DND-41 (cell line): ENCODE measurements around the gene PELI2.

Experiments used
- ATAC-seq: fragments of 200-7000 bp; cut with Tn5 transposase; 3 replicates; pipeline ENCODE4 v1.9.1; 2021; ENCODE audit warnings: low read depth; ENCODE audit not compliant: insufficient read depth
- DNase-seq: peaks from one replicate; pipeline ENCODE4 v3.0.0-alpha.2; 2020
- H2AFZ ChIP-seq: 2 replicates; pipeline ENCODE4 v1.6.0; 2012; ENCODE audit warnings: low read depth, low read length
- H3K27ac ChIP-seq: 2 replicates; pipeline ENCODE4 v1.5.1; 2012; ENCODE audit warnings: low read length, inconsistent platforms
- H3K27me3 ChIP-seq: fragments of 200-600 bp; sonication (generic); 2 replicates; pipeline ENCODE4 v1.6.0; 2012; ENCODE audit warnings: low read length, mild to moderate bottlenecking, inconsistent platforms; ENCODE audit not compliant: insufficient read depth, poor library complexity
- H3K36me3 ChIP-seq: 2 replicates; pipeline ENCODE4 v1.5.1; 2012; ENCODE audit warnings: low read length, inconsistent platforms; ENCODE audit not compliant: insufficient read depth
- H3K4me1 ChIP-seq: 2 replicates; pipeline ENCODE4 v1.5.1; 2012; ENCODE audit warnings: mild to moderate bottlenecking, low read length; ENCODE audit not compliant: insufficient read depth
- H3K4me2 ChIP-seq: 2 replicates; pipeline ENCODE4 v1.6.0; 2012; ENCODE audit warnings: mild to moderate bottlenecking, moderate library complexity, low read length, inconsistent platforms; ENCODE audit not compliant: insufficient read depth
- H3K4me3 ChIP-seq, 2 experiments: fragments of 200-600 bp in 1 of 2; shearing (Covaris generic) in 1 of 2; 2 replicates each; pipeline ENCODE4 v1.5.1; 2012 to 2016; ENCODE audit warnings: inconsistent platforms in 2 of 2, low read length in 2 of 2, mild to moderate bottlenecking in 2 of 2, low read depth in 1 of 2, moderate library complexity in 1 of 2
- H3K79me2 ChIP-seq: 2 replicates; pipeline ENCODE4 v1.6.0; 2012; ENCODE audit warnings: low read length, inconsistent platforms; ENCODE audit not compliant: insufficient read depth
- H3K9ac ChIP-seq: 2 replicates; pipeline ENCODE4 v1.6.0; 2012; ENCODE audit warnings: low read depth, mild to moderate bottlenecking, inconsistent platforms, low read length, moderate library complexity
- H3K9me3 ChIP-seq: 2 replicates; pipeline ENCODE4 v1.5.1; 2012; ENCODE audit warnings: low read length, moderate library complexity, mild to moderate bottlenecking, inconsistent platforms; ENCODE audit not compliant: insufficient read depth, severe bottlenecking
- H4K20me1 ChIP-seq: 2 replicates; pipeline ENCODE4 v1.6.0; 2012; ENCODE audit warnings: low read length; ENCODE audit not compliant: insufficient read depth
- CTCF ChIP-seq: IDR thresholded peaks from 2 replicates; pipeline ENCODE4 v1.5.1; 2012; ENCODE audit warnings: borderline replicate concordance, low read length, moderate library complexity, mild to moderate bottlenecking; ENCODE audit not compliant: poor library complexity, severe bottlenecking; ENCODE audit errors: extremely low read depth
- EZH2 ChIP-seq: IDR thresholded peaks from 3 replicates; pipeline ENCODE4 v1.6.1; 2012; ENCODE audit warnings: borderline replicate concordance, low read depth, mild to moderate bottlenecking, moderate library complexity, low read length, inconsistent platforms; ENCODE audit not compliant: severe bottlenecking

The PELI2 gene

DNA sequence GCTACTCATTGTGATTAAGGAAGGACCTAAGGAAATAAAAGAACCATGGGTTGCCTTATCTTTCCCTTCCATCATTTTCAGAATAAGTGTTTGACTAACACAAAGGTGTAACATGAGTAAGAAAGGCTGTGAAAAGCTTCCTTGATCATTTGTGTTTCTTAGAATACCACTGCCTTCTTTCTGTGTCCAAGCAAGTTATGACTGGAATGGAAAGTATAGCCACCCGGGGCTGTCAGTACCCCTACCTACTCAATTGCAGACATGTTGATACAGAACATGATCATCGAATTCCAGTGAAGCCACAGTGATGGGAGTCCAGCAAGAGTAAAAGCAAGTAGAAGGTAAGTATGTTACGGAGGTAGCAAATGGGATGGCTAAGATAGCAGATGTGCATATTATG lies 209.8 kb downstream of the PELI2 start:
- H3K4me1 ChIP-seq, result peaks cover 18% of the 10 kb centered on the region
- H2AFZ ChIP-seq, result no peak overlapping the region
- DNase-seq (no peak), ATAC-seq (no peak)
- TF ChIP-seq CTCF, result no peak
- no peak for TF ChIP-seq EZH2
- H3K9ac ChIP-seq, result no peak overlapping the region
- no peaks in the 10 kb centered on the region for H3K9me3 ChIP-seq
- no peaks in the 10 kb centered on the region for H3K79me2 ChIP-seq
- no peak overlapping the region for H3K4me2 ChIP-seq
- H3K27ac ChIP-seq, result no peak overlapping the region
- H4K20me1 ChIP-seq, result no peaks in the 10 kb centered on the region
- H3K27me3 ChIP-seq, result no peaks in the 10 kb centered on the region
- H3K36me3 ChIP-seq, result no peaks in the 10 kb centered on the region
- H3K4me3 ChIP-seq, result no peak overlapping the region

- ATAC-seq (peak; percentile 70), DNase-seq (peak; percentile 66)
- no peak overlapping the region for H3K4me2 ChIP-seq
- no peak overlapping the region for H2AFZ ChIP-seq
- H3K4me1 ChIP-seq, result peaks cover 32% of the 10 kb centered on the region
- H3K4me3 ChIP-seq, result no peak overlapping the region
- no peaks in the 10 kb centered on the region for H3K27me3 ChIP-seq
- no peaks in the 10 kb centered on the region for H3K36me3 ChIP-seq
- H3K9ac ChIP-seq, result no peak overlapping the region
- no peaks in the 10 kb centered on the region for H3K9me3 ChIP-seq
- H3K27ac ChIP-seq, result peak overlapping the region; percentile 62
- H3K79me2 ChIP-seq, result no peaks in the 10 kb centered on the region
- TF ChIP-seq CTCF (no peak), EZH2 (no peak)
- no peaks in the 10 kb centered on the region for H4K20me1 ChIP-seq
These were observed 213.5 kb downstream of the PELI2 start for GRCh38 chr14:56331592-56332216.

- Histone ChIP-seq H3K27me3 (no peaks in the 10 kb centered on the region), H3K4me3 (no peak overlapping the region), H3K27ac (peak overlapping the region; percentile 77), H3K79me2 (no peaks in the 10 kb centered on the region), H3K9ac (0 out of 2 replicates have a peak overlapping the region, but pooled peaks have one; percentile 4), H3K9me3 (no peaks in the 10 kb centered on the region), H2AFZ (peak overlapping the region; percentile 33; the same call in 1 of the 2 replicates), H4K20me1 (no peaks in the 10 kb centered on the region), H3K36me3 (no peaks in the 10 kb centered on the region; the same call in 1 of the 2 replicates), H3K4me1 (peaks cover 32% of the 10 kb centered on the region), H3K4me2 (peak overlapping the region; percentile 32; the same call in 1 of the 2 replicates)
- DNase-seq (peak; percentile 28), ATAC-seq (peak; percentile 75)
- TF ChIP-seq EZH2 (no peak), CTCF (no peak)
These were observed 215.4 kb downstream of the PELI2 start for GRCh38 chr14:56333359-56334292.
